OCI-LY3 (cell line): Measurements from ENCODE around the gene PIEZO2.

Experiments used
- H2AFZ ChIP-seq: fragments of 200-600, 300-600 bp; shearing (Covaris generic); 2 replicates; pipeline ENCODE4 v1.6.0; 2014; ENCODE audit warnings: antibody characterized with exemption, low read depth, low read length
- H3K27ac ChIP-seq: fragments of 200-600, 300-600 bp; sonication (generic); 2 replicates; pipeline ENCODE4 v1.5.1; 2014; ENCODE audit warnings: mild to moderate bottlenecking, low read length, moderate library complexity, mixed read lengths
- H3K27me3 ChIP-seq: fragments of 200-600, 300-600 bp; sonication (generic); 2 replicates; pipeline ENCODE4 v1.6.1; 2014; ENCODE audit warnings: low read depth, low read length, mixed read lengths
- H3K36me3 ChIP-seq: fragments of 200-600, 300-600 bp; sonication (generic); replicated peaks from 2 replicates; pipeline ENCODE3; 2014; ENCODE audit warnings: low read depth, low read length, mixed read lengths
- H3K4me1 ChIP-seq: fragments of 300-600, 200-600 bp; sonication (generic); 2 replicates; pipeline ENCODE4 v1.6.1; 2014; ENCODE audit warnings: low read length, mixed read lengths
- H3K4me2 ChIP-seq: fragments of 200-600, 300-600 bp; sonication (generic); 2 replicates; pipeline ENCODE4 v1.6.1; 2014; ENCODE audit warnings: low read length, mixed read lengths
- H3K4me3 ChIP-seq: fragments of 300-600, 200-600 bp; sonication (generic); 2 replicates; pipeline ENCODE4 v1.5.1; 2014; ENCODE audit warnings: antibody characterized with exemption, mild to moderate bottlenecking, low read length, moderate library complexity
- H3K79me2 ChIP-seq: fragments of 300-600, 200-600 bp; shearing (Covaris generic); 2 replicates; pipeline ENCODE4 v1.6.1; 2014; ENCODE audit warnings: mild to moderate bottlenecking, low read length, mixed read lengths
- H3K9ac ChIP-seq: fragments of 300-600, 200-600 bp; shearing (Covaris generic); 2 replicates; pipeline ENCODE4 v1.6.0; 2014; ENCODE audit warnings: mild to moderate bottlenecking, low read length, moderate library complexity
- H3K9me3 ChIP-seq: fragments of 200-600, 300-600 bp; shearing (Covaris generic); 2 replicates; pipeline ENCODE4 v1.6.1; 2014; ENCODE audit warnings: low read length, mixed read lengths; ENCODE audit not compliant: insufficient read depth
- H4K20me1 ChIP-seq: fragments of 200-600, 300-600 bp; sonication (generic); 2 replicates; pipeline ENCODE4 v1.6.1; 2016; ENCODE audit warnings: low read length, mixed read lengths; ENCODE audit not compliant: insufficient read depth
- EZH2phosphoT487 ChIP-seq: fragments of 200-600 bp; shearing (Covaris generic); IDR thresholded peaks from 2 replicates; pipeline ENCODE4 v1.6.1; 2018; ENCODE audit warnings: antibody characterized with exemption, mixed run types, low read depth
- TF ChIP-seq, protein P1 (sequence below): fragments of 200-600, 300-600 bp; sonication (generic); IDR thresholded peaks from 2 replicates; pipeline ENCODE4 v1.5.1; 2014; ENCODE audit warnings: antibody characterized with exemption, low read length, low read depth

Gene PIEZO2

DNA sequence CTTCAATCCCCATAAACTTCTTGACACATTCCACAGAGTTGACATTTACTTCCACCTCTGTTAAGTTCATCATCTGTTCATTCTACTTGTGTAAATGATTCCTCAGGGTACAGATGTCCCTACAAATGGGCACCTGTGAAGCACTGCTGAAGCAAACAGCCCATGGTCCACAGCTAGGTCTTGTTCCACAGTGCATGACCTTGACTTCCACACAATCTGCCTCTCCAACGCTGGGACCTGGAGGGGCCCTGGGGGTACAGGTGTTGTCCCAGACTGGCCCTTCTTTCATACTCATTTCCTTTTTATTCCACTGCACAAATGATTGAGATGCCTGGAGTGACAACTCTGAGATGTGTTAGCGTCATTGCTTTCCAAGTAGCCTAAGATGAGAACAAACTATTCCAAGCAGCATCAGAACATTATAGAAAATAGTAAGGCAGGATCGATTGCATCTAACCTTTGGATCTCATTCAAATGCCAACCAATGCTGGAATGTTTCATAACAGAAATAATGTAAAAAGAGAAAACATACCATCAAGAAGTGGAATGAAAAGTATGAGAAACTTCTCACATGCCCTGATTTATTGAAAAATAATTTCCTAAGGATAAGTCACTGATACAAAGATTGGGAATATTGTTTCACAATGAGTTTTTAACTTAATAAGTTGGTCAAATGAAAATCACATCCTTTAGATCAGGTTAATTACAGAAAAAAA, 31.2 kb downstream of the PIEZO2 start:
- TF ChIP-seq, protein P1, sequence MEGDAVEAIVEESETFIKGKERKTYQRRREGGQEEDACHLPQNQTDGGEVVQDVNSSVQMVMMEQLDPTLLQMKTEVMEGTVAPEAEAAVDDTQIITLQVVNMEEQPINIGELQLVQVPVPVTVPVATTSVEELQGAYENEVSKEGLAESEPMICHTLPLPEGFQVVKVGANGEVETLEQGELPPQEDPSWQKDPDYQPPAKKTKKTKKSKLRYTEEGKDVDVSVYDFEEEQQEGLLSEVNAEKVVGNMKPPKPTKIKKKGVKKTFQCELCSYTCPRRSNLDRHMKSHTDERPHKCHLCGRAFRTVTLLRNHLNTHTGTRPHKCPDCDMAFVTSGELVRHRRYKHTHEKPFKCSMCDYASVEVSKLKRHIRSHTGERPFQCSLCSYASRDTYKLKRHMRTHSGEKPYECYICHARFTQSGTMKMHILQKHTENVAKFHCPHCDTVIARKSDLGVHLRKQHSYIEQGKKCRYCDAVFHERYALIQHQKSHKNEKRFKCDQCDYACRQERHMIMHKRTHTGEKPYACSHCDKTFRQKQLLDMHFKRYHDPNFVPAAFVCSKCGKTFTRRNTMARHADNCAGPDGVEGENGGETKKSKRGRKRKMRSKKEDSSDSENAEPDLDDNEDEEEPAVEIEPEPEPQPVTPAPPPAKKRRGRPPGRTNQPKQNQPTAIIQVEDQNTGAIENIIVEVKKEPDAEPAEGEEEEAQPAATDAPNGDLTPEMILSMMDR = no peak
- TF ChIP-seq EZH2phosphoT487 = no peak
- H3K9me3 ChIP-seq = no peaks in the 10 kb centered on the region
- H3K27me3 ChIP-seq = no peaks in the 10 kb centered on the region
- no peaks in the 10 kb centered on the region for H3K36me3 ChIP-seq
- H4K20me1 ChIP-seq = no peaks in the 10 kb centered on the region; the same call in 1 of the 2 replicates
- H2AFZ ChIP-seq = no peak overlapping the region
- H3K4me1 ChIP-seq = no peaks in the 10 kb centered on the region
- no peak overlapping the region for H3K9ac ChIP-seq
- no peak overlapping the region for H3K4me2 ChIP-seq
- no peak overlapping the region for H3K27ac ChIP-seq
- no peaks in the 10 kb centered on the region for H3K79me2 ChIP-seq
- H3K4me3 ChIP-seq = no peak overlapping the region

DNA sequence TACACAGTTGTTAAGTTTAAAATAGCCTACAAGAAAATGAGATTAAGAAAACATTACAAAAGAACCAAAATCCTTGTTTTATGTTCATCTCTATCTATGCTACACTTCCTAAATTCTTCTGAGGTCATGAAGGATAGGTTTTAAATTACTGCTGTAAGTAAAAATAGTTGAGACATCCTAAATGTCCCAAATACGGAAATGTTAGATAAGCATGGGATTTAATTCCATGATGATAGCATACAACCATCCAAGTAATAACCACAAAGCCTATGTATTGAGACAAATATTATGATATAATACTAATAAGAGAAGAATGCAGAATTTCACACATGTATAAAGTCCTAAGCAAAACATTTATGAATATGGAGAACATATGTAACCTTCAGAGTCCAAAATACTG, 34.1 kb downstream of the PIEZO2 start:
- no peaks in the 10 kb centered on the region for H3K27me3 ChIP-seq
- no peaks in the 10 kb centered on the region for H3K79me2 ChIP-seq
- H4K20me1 ChIP-seq = no peaks in the 10 kb centered on the region; the same call in 1 of the 2 replicates
- no peaks in the 10 kb centered on the region for H3K4me1 ChIP-seq
- H2AFZ ChIP-seq = no peak overlapping the region
- no peak overlapping the region for H3K4me3 ChIP-seq
- no peak overlapping the region for H3K27ac ChIP-seq
- H3K9me3 ChIP-seq = no peaks in the 10 kb centered on the region
- TF ChIP-seq, protein P1 = no peak
- no peak for TF ChIP-seq EZH2phosphoT487
- no peaks in the 10 kb centered on the region for H3K36me3 ChIP-seq
- no peak overlapping the region for H3K9ac ChIP-seq
- no peak overlapping the region for H3K4me2 ChIP-seq

DNA sequence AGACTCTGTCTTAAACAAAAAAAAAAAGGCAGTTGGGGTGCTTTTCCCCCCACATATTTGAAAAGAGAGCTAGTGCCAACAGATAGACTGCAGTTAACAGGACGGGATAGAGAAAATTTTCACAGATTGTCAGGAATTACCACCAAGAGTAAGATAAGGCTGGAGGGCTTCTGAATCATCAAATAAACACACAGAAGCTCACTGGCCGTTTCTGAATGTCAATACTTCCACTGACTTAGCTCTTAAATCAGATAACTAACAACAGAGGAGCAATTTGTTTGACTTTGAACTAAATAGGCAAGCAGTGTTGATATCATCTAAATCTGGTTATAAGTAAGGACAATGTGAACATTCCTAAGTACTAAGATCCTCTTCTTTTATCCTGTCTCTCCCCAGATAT, 34.7 kb downstream of the PIEZO2 start:
- no peak overlapping the region for H3K27ac ChIP-seq
- H3K9me3 ChIP-seq = no peaks in the 10 kb centered on the region
- H3K79me2 ChIP-seq = no peaks in the 10 kb centered on the region
- no peaks in the 10 kb centered on the region; the same call in 1 of the 2 replicates for H4K20me1 ChIP-seq
- H2AFZ ChIP-seq = no peak overlapping the region
- no peak for TF ChIP-seq EZH2phosphoT487
- TF ChIP-seq, protein P1 = no peak
- H3K36me3 ChIP-seq = no peaks in the 10 kb centered on the region
- H3K4me3 ChIP-seq = no peak overlapping the region
- H3K9ac ChIP-seq = no peak overlapping the region
- no peaks in the 10 kb centered on the region for H3K27me3 ChIP-seq
- H3K4me1 ChIP-seq = no peaks in the 10 kb centered on the region
- H3K4me2 ChIP-seq = no peak overlapping the region

DNA sequence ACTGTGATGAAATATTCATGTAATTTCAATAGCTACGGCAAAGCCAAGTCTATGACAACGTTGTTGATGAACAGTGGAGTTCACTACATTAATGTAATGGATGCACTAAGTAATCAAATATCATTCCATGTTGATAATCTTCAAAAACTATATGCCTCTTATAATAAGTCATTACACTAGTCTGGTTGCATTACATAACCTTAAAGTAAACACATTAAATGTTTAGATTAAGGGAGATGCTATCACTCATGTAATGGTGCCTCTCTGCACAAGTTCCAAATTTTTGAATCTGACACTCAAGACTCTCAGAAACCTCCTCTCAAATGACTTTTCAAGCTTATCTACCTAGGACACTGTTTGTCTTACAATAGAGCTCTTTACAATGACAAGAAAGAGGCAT, 35.4 kb downstream of the PIEZO2 start:
- Histone ChIP-seq H3K9me3 (no peaks in the 10 kb centered on the region), H3K36me3 (no peaks in the 10 kb centered on the region), H3K27me3 (no peaks in the 10 kb centered on the region), H3K9ac (no peak overlapping the region), H3K4me3 (no peak overlapping the region), H2AFZ (no peak overlapping the region), H3K4me1 (no peaks in the 10 kb centered on the region), H3K4me2 (no peak overlapping the region), H3K79me2 (no peaks in the 10 kb centered on the region), H4K20me1 (no peaks in the 10 kb centered on the region; the same call in 1 of the 2 replicates), H3K27ac (no peak overlapping the region)
- TF ChIP-seq EZH2phosphoT487 = no peak
- TF ChIP-seq, protein P1 = no peak
